CD4-positive, alpha-beta T cell (primary cell): Measurements from ENCODE around the gene GPC4. TPM values are rescaled to one million over a fixed set of nuclear protein-coding genes. Genes with fewer than 3 reads are reported as not detected.

ENCODE experiments used
- ATAC-seq: fragments of 200-7000 bp; cut with Tn5 transposase; one replicate; pipeline ENCODE4 v1.10.0; 2022; ENCODE audit warnings: mild to moderate bottlenecking; ENCODE audit not compliant: poor library complexity
- CTCF ChIA-PET: fragments of 350-600 bp; sonication (Branson Sonifier 250); formaldehyde crosslinking; loops from one replicate; lab custom pipeline; 2021; ENCODE audit warnings: antibody characterized with exemption, inconsistent platforms; lab: Charles Lee
- POLR2A ChIA-PET: fragments of 350-600 bp; sonication (Branson Sonifier 250); formaldehyde crosslinking; loops from one replicate; lab custom pipeline; 2021; ENCODE audit warnings: antibody characterized with exemption, inconsistent platforms; lab: Charles Lee
- DNase-seq, 14 experiments: peaks; one replicate each; pipeline ENCODE4 v3.0.0-alpha.2; 2013 to 2020; ENCODE audit warnings: mixed read lengths in 2 of 14
- H3K27ac ChIP-seq, 2 donors: one replicate each; pipeline versions ENCODE4 v1.5.1 to v1.7.0; 2013; ENCODE audit warnings: low read length in 2 of 2, low read depth in 1 of 2, mild to moderate bottlenecking in 1 of 2
- H3K27me3 ChIP-seq, 2 experiments: 1 replicate in 1 of 2; 2 replicates in 1 of 2; pipeline versions ENCODE4 v1.6.1 to v1.7.0; 2013; ENCODE audit warnings: low read length in 2 of 2, control low read depth in 1 of 2, mild to moderate bottlenecking in 1 of 2, moderate library complexity in 1 of 2; ENCODE audit not compliant: insufficient read depth in 2 of 2, control insufficient read depth in 1 of 2
- H3K36me3 ChIP-seq: one replicate; pipeline ENCODE4 v1.6.1; 2013; ENCODE audit warnings: low read length, control low read depth; ENCODE audit not compliant: insufficient read depth
- H3K4me1 ChIP-seq: one replicate; pipeline ENCODE4 v1.6.1; 2013; ENCODE audit warnings: low read length, control low read depth; ENCODE audit not compliant: insufficient read depth
- H3K4me3 ChIP-seq: one replicate; pipeline ENCODE4 v1.5.1; 2013; ENCODE audit warnings: mild to moderate bottlenecking, low read length, moderate library complexity
- H3K9me3 ChIP-seq, 2 experiments: 1 replicate in 1 of 2; 2 replicates in 1 of 2; pipeline versions ENCODE4 v1.6.1 to v1.7.0; 2013; ENCODE audit warnings: low read length in 2 of 2, mild to moderate bottlenecking in 2 of 2, control low read depth in 1 of 2, moderate library complexity in 1 of 2; ENCODE audit not compliant: control insufficient read depth in 1 of 2, insufficient read depth in 1 of 2
- H3K27ac Mint-ChIP-seq: one replicate; pipeline ENCODE4 v1.8.0; 2020; ENCODE audit warnings: mixed read lengths
- H3K27me3 Mint-ChIP-seq: one replicate; pipeline ENCODE4 v1.8.0; 2021; ENCODE audit warnings: mixed read lengths
- H3K36me3 Mint-ChIP-seq: one replicate; pipeline ENCODE4 v1.8.0; 2021; ENCODE audit warnings: low read depth, mixed read lengths
- H3K4me1 Mint-ChIP-seq: one replicate; pipeline ENCODE4 v1.8.0; 2021; ENCODE audit warnings: low read depth, mixed read lengths
- H3K4me3 Mint-ChIP-seq: one replicate; pipeline ENCODE4 v1.8.0; 2020; ENCODE audit warnings: mild to moderate bottlenecking, mixed read lengths
- H3K9me3 Mint-ChIP-seq: one replicate; pipeline ENCODE4 v1.8.0; 2020; ENCODE audit warnings: mixed read lengths
- intact Hi-C, 2 experiments: fragments of 100-400 bp; cut with DNase I in 1 of 2; cut with micrococcal nuclease in 1 of 2; formaldehyde crosslinking; loops; one replicate each; pipeline versions ENCODE4 v1.15.1 to v1.9.0; 2023 to 2025; cut with DNase I, micrococcal nuclease
- total RNA-seq, 174 experiments: library from RNA in 2 of 174; stranded (reverse) in 2 of 174; gene quantifications; one replicate each; pipeline ENCODE4 v1.2.3 and lab custom pipeline; 2021 to 2026
- TF ChIP-seq, protein P1 (sequence below): fragments of 200-600 bp; IDR thresholded peaks from one replicate; pipeline ENCODE4 v1.8.0; 2022; ENCODE audit warnings: antibody characterized with exemption, mild to moderate bottlenecking

The GPC4 gene
- total RNA-seq, 2 experiments from 2014 or later, result not detected

- Mint-ChIP-seq H3K9me3 (no peaks in the 10 kb centered on the region), H3K36me3 (no peaks in the 10 kb centered on the region), H3K27ac (no peak overlapping the region), H3K4me3 (no peak overlapping the region), H3K4me1 (no peaks in the 10 kb centered on the region), H3K27me3 (peaks cover 45% of the 10 kb centered on the region)
- Histone ChIP-seq H3K27me3 (peaks cover 0 to 50% of the 10 kb centered on the region in 2 experiments), H3K27ac (no peak overlapping the region), H3K4me3 (no peak overlapping the region), H3K4me1 (no peaks in the 10 kb centered on the region), H3K36me3 (no peaks in the 10 kb centered on the region), H3K9me3 (peaks cover 0 to 4% of the 10 kb centered on the region in 2 experiments)
- DNase-seq (no peak), ATAC-seq (no peak)
- ChIA-PET CTCF (no interaction called here), POLR2A (no interaction called here)
- intact Hi-C loops, result no loop called here
- TF ChIP-seq, protein P1, sequence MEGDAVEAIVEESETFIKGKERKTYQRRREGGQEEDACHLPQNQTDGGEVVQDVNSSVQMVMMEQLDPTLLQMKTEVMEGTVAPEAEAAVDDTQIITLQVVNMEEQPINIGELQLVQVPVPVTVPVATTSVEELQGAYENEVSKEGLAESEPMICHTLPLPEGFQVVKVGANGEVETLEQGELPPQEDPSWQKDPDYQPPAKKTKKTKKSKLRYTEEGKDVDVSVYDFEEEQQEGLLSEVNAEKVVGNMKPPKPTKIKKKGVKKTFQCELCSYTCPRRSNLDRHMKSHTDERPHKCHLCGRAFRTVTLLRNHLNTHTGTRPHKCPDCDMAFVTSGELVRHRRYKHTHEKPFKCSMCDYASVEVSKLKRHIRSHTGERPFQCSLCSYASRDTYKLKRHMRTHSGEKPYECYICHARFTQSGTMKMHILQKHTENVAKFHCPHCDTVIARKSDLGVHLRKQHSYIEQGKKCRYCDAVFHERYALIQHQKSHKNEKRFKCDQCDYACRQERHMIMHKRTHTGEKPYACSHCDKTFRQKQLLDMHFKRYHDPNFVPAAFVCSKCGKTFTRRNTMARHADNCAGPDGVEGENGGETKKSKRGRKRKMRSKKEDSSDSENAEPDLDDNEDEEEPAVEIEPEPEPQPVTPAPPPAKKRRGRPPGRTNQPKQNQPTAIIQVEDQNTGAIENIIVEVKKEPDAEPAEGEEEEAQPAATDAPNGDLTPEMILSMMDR, result no peak
Observed at GRCh38 chrX:133412665-133413064, 2.6 kb downstream of the GPC4 start.

- Mint-ChIP-seq H3K27me3 (peaks cover 41% of the 10 kb centered on the region), H3K27ac (no peak overlapping the region), H3K36me3 (no peaks in the 10 kb centered on the region), H3K4me1 (no peaks in the 10 kb centered on the region), H3K4me3 (no peak overlapping the region), H3K9me3 (no peaks in the 10 kb centered on the region)
- TF ChIP-seq, protein P1, result no peak
- Histone ChIP-seq H3K36me3 (no peaks in the 10 kb centered on the region), H3K4me1 (no peaks in the 10 kb centered on the region), H3K9me3 (peaks cover 0 to 4% of the 10 kb centered on the region in 2 experiments), H3K27me3 (peaks cover 0 to 46% of the 10 kb centered on the region in 2 experiments), H3K27ac (no peak overlapping the region), H3K4me3 (no peak overlapping the region)
- CTCF ChIA-PET, result no interaction called here
- POLR2A ChIA-PET, result no interaction called here
- intact Hi-C loops, result no loop called here
- ATAC-seq (no peak), DNase-seq (no peak)
Observed at GRCh38 chrX:133412246-133412645, 3.0 kb downstream of the GPC4 start.

DNA sequence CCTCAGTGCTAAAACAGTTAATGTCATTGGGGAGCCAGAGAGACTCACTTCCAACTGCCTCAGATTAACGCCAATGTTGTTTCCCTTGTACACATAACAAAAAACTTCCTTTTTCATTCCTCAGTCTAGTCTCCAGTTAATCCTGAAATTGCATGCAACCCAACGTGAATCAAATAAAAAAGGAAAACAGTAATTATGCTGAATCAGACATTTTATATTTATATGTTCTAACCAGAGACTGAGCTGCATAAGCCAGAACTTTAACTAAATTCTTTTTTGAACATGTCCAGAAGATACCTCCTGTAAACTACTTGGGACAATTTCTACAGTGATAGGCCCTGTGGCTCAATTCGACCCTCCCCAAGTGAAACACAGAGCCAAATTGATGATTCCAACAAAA, 4.7 kb downstream of the GPC4 start:
- H3K27me3 Mint-ChIP-seq, result peaks cover 33% of the 10 kb centered on the region
- no peak overlapping the region for H3K27ac Mint-ChIP-seq
- Histone ChIP-seq H3K4me3 (no peak overlapping the region), H3K27me3 (peaks cover 0 to 29% of the 10 kb centered on the region in 2 experiments), H3K27ac (no peak overlapping the region), H3K9me3 (peaks cover 0 to 4% of the 10 kb centered on the region in 2 experiments), H3K36me3 (no peaks in the 10 kb centered on the region), H3K4me1 (no peaks in the 10 kb centered on the region)
- H3K4me3 Mint-ChIP-seq, result no peak overlapping the region
- ChIA-PET CTCF (no interaction called here), POLR2A (no interaction called here)
- intact Hi-C loops, result no loop called here
- no peaks in the 10 kb centered on the region for H3K9me3 Mint-ChIP-seq
- TF ChIP-seq, protein P1, result no peak
- DNase-seq (no peak), ATAC-seq (no peak)
- H3K36me3 Mint-ChIP-seq, result no peaks in the 10 kb centered on the region
- no peaks in the 10 kb centered on the region for H3K4me1 Mint-ChIP-seq
